ENCODE measurements around the gene METRN.

- TF ChIP-seq EZH2 (IDR thresholded peaks at IDR 0.05; ENCODE audit: insufficient read depth, poor library complexity, severe bottlenecking), result no peak
- TF ChIP-seq EZH2phosphoT487 (IDR thresholded peaks at IDR 0.05; ENCODE audit: insufficient read depth, low read depth), result no peak
Observed at GRCh38 chr16:718922-719321, 4.0 kb downstream of the METRN start.
